Left lung (tissue), 10 donors: ENCODE data around the gene GMNC. TPM values are rescaled to one million over a fixed set of nuclear protein-coding genes. Genes with fewer than 3 reads are reported as not detected.
A peak's percentile ranks its signal among the peaks of the same experiment; 100 is the strongest.

Source experiments
- ATAC-seq: fragments of 200-7000 bp; cut with Tn5 transposase; one replicate; pipeline ENCODE4 v1.9.1; 2020; ENCODE audit warnings: moderate library complexity
- DNase-seq, 4 donors: peaks; one replicate each; pipeline ENCODE4 v3.0.0-alpha.2; 2013 to 2020
- H3K27ac ChIP-seq, 2 donors: fragments of 200-600 bp; sonication (generic) in 1 of 2; one replicate each; pipeline versions ENCODE4 v1.5.0 to v1.8.0; 2020 to 2021
- H3K27me3 ChIP-seq, 2 donors: fragments of 200-600 bp; sonication (generic) in 1 of 2; one replicate each; pipeline versions ENCODE4 v1.5.0 to v1.8.0; 2020 to 2021
- H3K36me3 ChIP-seq, 2 donors: fragments of 200-600 bp; sonication (generic) in 1 of 2; one replicate each; pipeline versions ENCODE4 v1.5.0 to v1.8.0; 2020 to 2021
- H3K4me1 ChIP-seq, 2 donors: fragments of 200-600 bp; one replicate each; pipeline ENCODE4 v1.8.0; 2021
- H3K4me3 ChIP-seq, 2 donors: fragments of 200-600 bp; sonication (generic) in 1 of 2; one replicate each; pipeline versions ENCODE4 v1.5.0 to v1.8.0; 2020 to 2021; ENCODE audit warnings: mild to moderate bottlenecking in 1 of 2
- H3K9me3 ChIP-seq, 2 donors: fragments of 200-600 bp; sonication (generic) in 1 of 2; one replicate each; pipeline versions ENCODE4 v1.5.0 to v1.8.0; 2020 to 2021
- CTCF ChIP-seq, 2 donors: fragments of 200-600 bp; sonication (generic) in 1 of 2; IDR thresholded peaks; one replicate each; pipeline versions ENCODE4 v1.5.0 to v1.8.0; 2021; ENCODE audit warnings: antibody characterized with exemption in 2 of 2
- intact Hi-C, 2 donors: fragments of 100-400 bp; cut with DNase I; formaldehyde crosslinking; loops; one replicate each; pipeline versions ENCODE4 v1.11.2 to v1.14.2; 2022
- polyA plus RNA-seq, 6 donors: library from polyadenylated mRNA; unstranded; fragments of 120-200 nt; gene quantifications; one replicate each; pipeline ENCODE4 v1.2.1, GENCODE V29; 2013; ENCODE audit not compliant: insufficient read length in 6 of 6
- total RNA-seq, 2 donors: library from RNA; stranded (reverse); fragmentation: NEBNext Ultra II Directional; extraction: Animal tissue kit (Norgen Biotek cat#: 25700); gene quantifications; one replicate each; pipeline ENCODE4 v1.2.1, GENCODE V29; 2021
- donor health status: DM: no; HTN: yes; CAD: no.
- donor health status: DM: no; HTN: no; CAD: no.

The GMNC gene
- total and polyA plus RNA-seq, 8 donors = 0.04 TPM; not detected in 7

GRCh38 chr3:190809351-190809750 lies 53.1 kb downstream of the GMNC start:
- Histone ChIP-seq H3K4me3 (no peak overlapping the region), H3K27ac (no peak overlapping the region), H3K4me1 (no peaks in the 10 kb centered on the region), H3K36me3 (no peaks in the 10 kb centered on the region), H3K27me3 (no peaks in the 10 kb centered on the region), H3K9me3 (no peaks in the 10 kb centered on the region)
- intact Hi-C loops = no loop called here
- no peak for TF ChIP-seq CTCF (IDR thresholded peaks at IDR 0.05)
- DNase-seq = no peak
- ATAC-seq = no peak

GRCh38 chr3:190807719-190808375 lies 54.6 kb downstream of the GMNC start:
- intact Hi-C loops = no loop called here
- no peaks in the 10 kb centered on the region for H3K27me3 ChIP-seq
- TF ChIP-seq CTCF (IDR thresholded peaks at IDR 0.05) = no peak
- DNase-seq (peak in 1 of 4 donors; percentile 38), ATAC-seq (peak; percentile 58)
- no peak overlapping the region for H3K4me3 ChIP-seq
- H3K9me3 ChIP-seq = no peaks in the 10 kb centered on the region
- H3K4me1 ChIP-seq = no peaks in the 10 kb centered on the region
- no peaks in the 10 kb centered on the region for H3K36me3 ChIP-seq
- no peak overlapping the region for H3K27ac ChIP-seq
